Naive thymus-derived CD4-positive, alpha-beta T cell (primary cell): ENCODE data around the gene RBM34. TPM values are rescaled to one million over a fixed set of nuclear protein-coding genes. Genes with fewer than 3 reads are reported as not detected.

Source experiments
- microRNA-seq: library from miRNA; unstranded; fragments of <30 nt; microRNA quantifications from one replicate; pipeline ENCODE4 v1.2.0, GENCODE V29; 2022; ENCODE audit warnings: borderline microRNAs expressed
- polyA plus RNA-seq, 2 donors: library from polyadenylated mRNA; unstranded; fragments of 300-500 nt; fragmentation: Illumina TruSeq; gene quantifications; one replicate each; pipeline ENCODE4 v1.2.3, GENCODE V29; 2021
- total RNA-seq, 6 experiments: library from RNA in 5 of 6; stranded (reverse) in 5 of 6; gene quantifications; 1 replicate in 5 of 6; 2 replicates in 1 of 6; pipeline ENCODE4 v1.2.3 and lab custom pipeline; 2021 to 2026

RBM34 gene
- total and polyA plus RNA-seq, 7 experiments from 2014 or later = 65.0 to 171 (median 129) TPM

Small RNAs within 50 kb of the gene (microRNA-seq; reads per million reads assigned to microRNA genes)
- 1.6 reads per million for gene MIR4753

Other genes starting within 250 kb of the RBM34 start
- 100 to 1,000 TPM in 3 of 5 experiments, 10 to 100 TPM in 2; 88.0 to 124 (median 100) TPM for gene TOMM20, start 32.4 kb downstream of the RBM34 start, total RNA-seq
- gene TOMM20, start 32.4 kb downstream of the RBM34 start, polyA plus RNA-seq = 10 to 100 TPM; 53.2 to 67.3 TPM
- 100 to 1,000 TPM in 2 of 5 experiments, 10 to 100 TPM in 3; 60.8 to 124 (median 93.2) TPM for gene ARID4B, start 166.9 kb upstream of the RBM34 start, total RNA-seq
- gene ARID4B, start 166.9 kb upstream of the RBM34 start, polyA plus RNA-seq = 10 to 100 TPM; 63.3 to 76.3 TPM
- gene GGPS1, start 167.3 kb upstream of the RBM34 start, total RNA-seq = 10 to 100 TPM; 26.5 to 51.7 (median 30.2) TPM
- 10 to 100 TPM; 61.5 to 70.0 TPM for gene GGPS1, start 167.3 kb upstream of the RBM34 start, polyA plus RNA-seq
- 10 to 100 TPM; 16.8 to 26.1 (median 20.6) TPM for gene TBCE, start 206.2 kb upstream of the RBM34 start, total RNA-seq
- gene TBCE, start 206.2 kb upstream of the RBM34 start, polyA plus RNA-seq = 10 to 100 TPM; 12.9 to 16.1 TPM